ENCODE data around the gene TLE2.

The TLE2 gene

GRCh38 chr19:3024509-3024869 lies 4.6 kb downstream of the TLE2 start:
- no peak for TF ChIP-seq CTCF (IDR thresholded peaks at IDR 0.05; ENCODE audit: low read depth, low read length, missing control alignments)
- in situ Hi-C loops (cut with HindIII; ENCODE audit: low sequenced_read_pairs), result no loop called here
- H3K4me3 ChIP-seq (ENCODE audit: low read depth, low read length), result no peak overlapping the region
- DNase-seq (ENCODE audit: low read depth), result no peak

GRCh38 chr19:3020321-3020960 lies 8.6 kb downstream of the TLE2 start:
- in situ Hi-C loops (cut with HindIII; ENCODE audit: low sequenced_read_pairs), result no loop called here
- no peak overlapping the region for H3K4me3 ChIP-seq (ENCODE audit: low read depth, low read length)
- DNase-seq (ENCODE audit: low read depth), result no peak
- no peak for TF ChIP-seq CTCF (IDR thresholded peaks at IDR 0.05; ENCODE audit: low read depth, low read length, missing control alignments)

- DNase-seq (ENCODE audit: low read depth), result no peak
- H3K4me3 ChIP-seq (ENCODE audit: low read depth, low read length), result no peak overlapping the region
- in situ Hi-C loops (cut with HindIII; ENCODE audit: low sequenced_read_pairs), result no loop called here
- no peak for TF ChIP-seq CTCF (IDR thresholded peaks at IDR 0.05; ENCODE audit: low read depth, low read length, missing control alignments)
Observed at GRCh38 chr19:3019211-3019854, 9.7 kb downstream of the TLE2 start.

- TF ChIP-seq CTCF (IDR thresholded peaks at IDR 0.05; ENCODE audit: low read depth, low read length, missing control alignments), result no peak
- no peak overlapping the region for H3K4me3 ChIP-seq (ENCODE audit: low read depth, low read length)
- in situ Hi-C loops (cut with HindIII; ENCODE audit: low sequenced_read_pairs), result no loop called here
- no peak for DNase-seq (ENCODE audit: low read depth)
Observed at GRCh38 chr19:3017923-3018322, 11.2 kb downstream of the TLE2 start.

- in situ Hi-C loops (cut with HindIII; ENCODE audit: low sequenced_read_pairs), result no loop called here
- no peak for TF ChIP-seq CTCF (IDR thresholded peaks at IDR 0.05; ENCODE audit: low read depth, low read length, missing control alignments)
- no peak for DNase-seq (ENCODE audit: low read depth)
- H3K4me3 ChIP-seq (ENCODE audit: low read depth, low read length), result no peak overlapping the region
Observed at GRCh38 chr19:3015126-3016057, 13.7 kb downstream of the TLE2 start.

GRCh38 chr19:3014135-3014534 lies 14.9 kb downstream of the TLE2 start:
- in situ Hi-C loops (cut with HindIII; ENCODE audit: low sequenced_read_pairs), result no loop called here
- TF ChIP-seq CTCF (IDR thresholded peaks at IDR 0.05; ENCODE audit: low read depth, low read length, missing control alignments), result no peak
- no peak for DNase-seq (ENCODE audit: low read depth)

More at GRCh38 chr19:3014135-3014534, 14.9 kb downstream of the TLE2 start:
- no peak overlapping the region for H3K4me3 ChIP-seq (ENCODE audit: low read depth, low read length)
